Tibial artery (tissue), 4 donors: ENCODE data around the gene RHBDD3.
A peak's percentile ranks its signal among the peaks of the same experiment; 100 is the strongest.

Experiments
- DNase-seq, 2 donors: peaks; one replicate each; pipeline ENCODE4 v3.0.0-alpha.2; 2019
- H3K27ac ChIP-seq, 2 donors: fragments of 200-600 bp; sonication (generic) in 1 of 2; 1 replicate in 1 of 2; 2 replicates in 1 of 2; pipeline ENCODE4 v1.5.1; 2018 to 2019; ENCODE audit warnings: mild to moderate bottlenecking in 1 of 2
- H3K27me3 ChIP-seq, 2 donors: fragments of 200-600 bp; sonication (generic) in 1 of 2; one replicate each; pipeline versions ENCODE4 v1.5.1 to v1.6.0; 2016 to 2019
- H3K36me3 ChIP-seq, 3 donors: fragments of 200-600 bp; sonication (generic) in 2 of 3; one replicate each; pipeline ENCODE4 v1.5.1; 2016 to 2019; ENCODE audit warnings: mild to moderate bottlenecking in 2 of 3
- H3K4me1 ChIP-seq, 4 donors: fragments of 200-600 bp; sonication (generic) in 2 of 4; 1 replicate in 3 of 4; 2 replicates in 1 of 4; pipeline ENCODE4 v1.5.1; 2016 to 2019
- H3K4me3 ChIP-seq, 2 donors: fragments of 200-600 bp; sonication (generic) in 1 of 2; 1 replicate in 1 of 2; 2 replicates in 1 of 2; pipeline ENCODE4 v1.5.1; 2018 to 2019; ENCODE audit warnings: mild to moderate bottlenecking in 2 of 2
- H3K9me3 ChIP-seq, 3 donors: fragments of 200-600 bp; sonication (generic) in 1 of 3; one replicate each; pipeline ENCODE4 v1.5.1; 2016 to 2019
- intact Hi-C: fragments of 100-400 bp; cut with DNase I; formaldehyde crosslinking; loops from one replicate; pipeline ENCODE4 v1.15.0; 2023; ENCODE audit warnings: low total_unique reads
- TF ChIP-seq, protein P1 (sequence below), 2 experiments: fragments of 200-600 bp in 1 of 2; fragments of 450-650 bp in 1 of 2; IDR thresholded peaks; one replicate each; pipeline ENCODE4 v1.5.1; 2017 to 2019; ENCODE audit warnings: antibody characterized with exemption in 2 of 2, mild to moderate bottlenecking in 1 of 2, moderate library complexity in 1 of 2

RHBDD3 gene

GRCh38 chr22:29302402-29302680 is 34.6 kb upstream of the RHBDD3 start:
- intact Hi-C loops: no loop called here
- TF ChIP-seq, protein P1, sequence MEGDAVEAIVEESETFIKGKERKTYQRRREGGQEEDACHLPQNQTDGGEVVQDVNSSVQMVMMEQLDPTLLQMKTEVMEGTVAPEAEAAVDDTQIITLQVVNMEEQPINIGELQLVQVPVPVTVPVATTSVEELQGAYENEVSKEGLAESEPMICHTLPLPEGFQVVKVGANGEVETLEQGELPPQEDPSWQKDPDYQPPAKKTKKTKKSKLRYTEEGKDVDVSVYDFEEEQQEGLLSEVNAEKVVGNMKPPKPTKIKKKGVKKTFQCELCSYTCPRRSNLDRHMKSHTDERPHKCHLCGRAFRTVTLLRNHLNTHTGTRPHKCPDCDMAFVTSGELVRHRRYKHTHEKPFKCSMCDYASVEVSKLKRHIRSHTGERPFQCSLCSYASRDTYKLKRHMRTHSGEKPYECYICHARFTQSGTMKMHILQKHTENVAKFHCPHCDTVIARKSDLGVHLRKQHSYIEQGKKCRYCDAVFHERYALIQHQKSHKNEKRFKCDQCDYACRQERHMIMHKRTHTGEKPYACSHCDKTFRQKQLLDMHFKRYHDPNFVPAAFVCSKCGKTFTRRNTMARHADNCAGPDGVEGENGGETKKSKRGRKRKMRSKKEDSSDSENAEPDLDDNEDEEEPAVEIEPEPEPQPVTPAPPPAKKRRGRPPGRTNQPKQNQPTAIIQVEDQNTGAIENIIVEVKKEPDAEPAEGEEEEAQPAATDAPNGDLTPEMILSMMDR (IDR thresholded peaks at IDR 0.05): no peak
- H3K27ac ChIP-seq: peak overlapping the region; percentile 0 to 42
- DNase-seq: no peak
- no peaks in the 10 kb centered on the region for H3K27me3 ChIP-seq
- no peaks in the 10 kb centered on the region for H3K9me3 ChIP-seq
- peaks cover 33 to 41% (median 37%) of the 10 kb centered on the region in 3 donors for H3K36me3 ChIP-seq
- no peak overlapping the region for H3K4me3 ChIP-seq
- peaks cover 0 to 21% (median 16%) of the 10 kb centered on the region in 4 donors for H3K4me1 ChIP-seq

- no peaks in the 10 kb centered on the region for H3K27me3 ChIP-seq
- H3K4me1 ChIP-seq: peaks cover 0 to 21% (median 15%) of the 10 kb centered on the region in 4 donors
- TF ChIP-seq, protein P1 (IDR thresholded peaks at IDR 0.05): no peak
- no peaks in the 10 kb centered on the region for H3K9me3 ChIP-seq
- intact Hi-C loops: no loop called here
- H3K36me3 ChIP-seq: peaks cover 38 to 46% (median 42%) of the 10 kb centered on the region in 3 donors
- no peak for DNase-seq
- peak overlapping the region; percentile 0 to 42 for H3K27ac ChIP-seq
- H3K4me3 ChIP-seq: no peak overlapping the region
Observed at GRCh38 chr22:29301716-29302401, 34.1 kb upstream of the RHBDD3 start.

- TF ChIP-seq, protein P1 (IDR thresholded peaks at IDR 0.05): no peak
- intact Hi-C loops: no loop called here
- H3K27ac ChIP-seq: no peak overlapping the region
- no peaks in the 10 kb centered on the region for H3K9me3 ChIP-seq
- peaks cover 46 to 55% (median 50%) of the 10 kb centered on the region in 3 donors for H3K36me3 ChIP-seq
- no peak overlapping the region for H3K4me3 ChIP-seq
- no peak for DNase-seq
- H3K4me1 ChIP-seq: peaks cover 0 to 21% (median 13%) of the 10 kb centered on the region in 4 donors
- H3K27me3 ChIP-seq: no peaks in the 10 kb centered on the region
Observed at GRCh38 chr22:29300807-29301601, 33.2 kb upstream of the RHBDD3 start.

DNA sequence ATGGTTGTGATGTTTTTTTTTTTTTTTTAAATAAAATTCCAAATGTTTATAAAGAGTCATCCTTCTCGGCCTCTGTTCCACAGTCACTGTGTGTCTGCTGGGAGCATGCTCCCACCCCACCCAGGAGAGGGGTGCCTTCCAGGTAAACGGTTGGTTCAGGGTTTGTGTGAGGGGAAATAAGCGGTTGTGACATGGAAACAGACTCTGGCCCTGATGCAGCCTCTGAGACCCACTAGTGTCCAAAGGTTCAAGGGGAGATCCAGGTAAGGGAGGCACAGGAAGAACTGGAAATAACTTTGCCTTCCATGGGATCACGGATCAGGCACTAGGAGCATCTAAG is 32.7 kb upstream of the RHBDD3 start:
- H3K36me3 ChIP-seq: peaks cover 52 to 60% (median 56%) of the 10 kb centered on the region in 3 donors

DNA sequence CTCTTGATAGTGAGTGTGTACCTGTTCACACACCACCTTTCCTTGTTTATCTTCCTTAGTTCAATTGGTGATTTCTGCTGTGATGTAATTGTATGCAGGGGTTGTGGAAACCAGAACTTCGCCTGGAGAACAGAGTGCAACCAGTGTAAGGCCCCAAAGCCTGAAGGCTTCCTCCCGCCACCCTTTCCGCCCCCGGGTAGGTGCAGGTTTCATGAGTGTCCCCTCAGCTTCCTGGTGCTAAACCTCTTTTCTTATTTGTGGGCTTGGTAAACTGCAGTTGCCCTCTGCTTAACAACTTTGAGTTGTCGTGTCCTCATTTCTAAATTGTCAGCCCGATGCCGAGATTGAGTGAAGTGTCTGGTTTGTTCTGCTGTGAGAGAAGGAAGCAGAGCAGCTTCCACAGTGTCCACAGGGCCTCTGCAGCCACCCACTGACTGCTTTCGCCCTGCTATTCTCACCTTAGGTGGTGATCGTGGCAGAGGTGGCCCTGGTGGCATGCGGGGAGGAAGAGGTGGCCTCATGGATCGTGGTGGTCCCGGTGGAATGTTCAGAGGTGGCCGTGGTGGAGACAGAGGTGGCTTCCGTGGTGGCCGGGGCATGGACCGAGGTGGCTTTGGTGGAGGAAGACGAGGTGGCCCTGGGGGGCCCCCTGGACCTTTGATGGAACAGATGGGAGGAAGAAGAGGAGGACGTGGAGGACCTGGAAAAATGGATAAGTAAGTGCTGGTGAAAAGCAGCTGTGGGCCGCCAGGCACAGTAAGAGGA is 31.5 kb upstream of the RHBDD3 start:
- H3K36me3 ChIP-seq: peaks cover 63 to 71% (median 67%) of the 10 kb centered on the region in 3 donors
- no peaks in the 10 kb centered on the region for H3K9me3 ChIP-seq
- no peak for DNase-seq
- TF ChIP-seq, protein P1 (IDR thresholded peaks at IDR 0.05): no peak
- peaks cover 0 to 19% (median 12%) of the 10 kb centered on the region in 4 donors for H3K4me1 ChIP-seq
- H3K4me3 ChIP-seq: no peak overlapping the region
- no peaks in the 10 kb centered on the region for H3K27me3 ChIP-seq
- intact Hi-C loops: no loop called here
- no peak overlapping the region for H3K27ac ChIP-seq

More for the DNA sequence above, 32.7 kb upstream of the RHBDD3 start:
- Histone ChIP-seq H3K4me3 (no peak overlapping the region), H3K27me3 (no peaks in the 10 kb centered on the region), H3K27ac (no peak overlapping the region), H3K9me3 (no peaks in the 10 kb centered on the region), H3K4me1 (peaks cover 0 to 19% (median 12%) of the 10 kb centered on the region in 4 donors)
- intact Hi-C loops: no loop called here
- DNase-seq: no peak
- TF ChIP-seq, protein P1 (IDR thresholded peaks at IDR 0.05): no peak
